IMR-90 (cell line): ENCODE data around the gene SCYGR1. TPM values are rescaled to one million over a fixed set of nuclear protein-coding genes. Genes with fewer than 3 reads are reported as not detected.

Source experiments
- ATAC-seq: fragments of 200-7000 bp; cut with Tn5 transposase; 2 replicates; pipeline ENCODE4 v1.9.1; 2020; ENCODE audit warnings: low read depth, mild to moderate bottlenecking, moderate library complexity
- BruUV-seq: library from RNA; stranded (reverse); fragments of 400-500 nt; replicated peaks from 2 replicates; lab custom pipeline; 2021; lab: Mats Ljungman, UMichigan
- CTCF ChIA-PET: fragments of 300-600 bp; formaldehyde crosslinking; extraction: SDS; loops from one replicate; lab custom pipeline; 2021; ENCODE audit warnings: antibody characterized with exemption; lab: Yijun Ruan, JAX
- POLR2A ChIA-PET: fragments of 300-600 bp; sonication (Branson Sonifier 250); formaldehyde crosslinking; loops from one replicate; lab custom pipeline; 2022; ENCODE audit warnings: antibody characterized with exemption; ENCODE audit not compliant: unreplicated experiment; lab: Charles Lee
- DNase-seq: peaks from one replicate; pipeline ENCODE4 v3.0.0; 2013
- H2AFZ ChIP-seq: replicated peaks from 2 replicates; pipeline ENCODE3; 2013; ENCODE audit warnings: low read length, mild to moderate bottlenecking; ENCODE audit not compliant: poor library complexity
- H2AK5ac ChIP-seq: 2 replicates; pipeline ENCODE4 v1.6.1; 2013; ENCODE audit warnings: low read depth, low read length, inconsistent platforms
- H2AK9ac ChIP-seq: replicated peaks from 2 replicates; pipeline ENCODE3; 2013; ENCODE audit warnings: mild to moderate bottlenecking, low read depth, low read length, moderate library complexity; ENCODE audit not compliant: poor library complexity
- H2BK120ac ChIP-seq: 2 replicates; pipeline ENCODE4 v1.6.1; 2013; ENCODE audit warnings: low read depth, low read length, inconsistent platforms
- H2BK15ac ChIP-seq: 3 replicates; pipeline ENCODE4 v1.6.1; 2013; ENCODE audit warnings: low read depth, low read length, inconsistent platforms
- H2BK20ac ChIP-seq: 2 replicates; pipeline ENCODE4 v1.6.1; 2013; ENCODE audit warnings: low read depth, mild to moderate bottlenecking, inconsistent platforms, low read length, moderate library complexity
- H2BK5ac ChIP-seq: 2 replicates; pipeline ENCODE4 v1.6.1; 2013; ENCODE audit warnings: mild to moderate bottlenecking, low read depth, low read length, inconsistent platforms; ENCODE audit not compliant: poor library complexity, severe bottlenecking
- H3K14ac ChIP-seq: replicated peaks from 2 replicates; pipeline ENCODE4 v1.6.1; 2013; ENCODE audit warnings: low read depth, low read length, inconsistent platforms
- H3K18ac ChIP-seq: 2 replicates; pipeline ENCODE4 v1.6.1; 2013; ENCODE audit warnings: low read depth, low read length, control low read depth
- H3K23ac ChIP-seq: 2 replicates; pipeline ENCODE4 v1.6.1; 2013; ENCODE audit warnings: low read depth, low read length, inconsistent platforms
- H3K27ac ChIP-seq: 2 replicates; pipeline ENCODE4 v1.5.1; 2013; ENCODE audit warnings: mild to moderate bottlenecking, control low read depth, low read length; ENCODE audit not compliant: insufficient read depth
- H3K27me3 ChIP-seq: 2 replicates; pipeline ENCODE4 v1.6.1; 2013; ENCODE audit warnings: low read length; ENCODE audit not compliant: control insufficient read depth, insufficient read depth
- H3K36me3 ChIP-seq: 2 replicates; pipeline ENCODE4 v1.6.1; 2013; ENCODE audit warnings: low read length, mixed read lengths; ENCODE audit not compliant: control insufficient read depth, insufficient read depth
- H3K4ac ChIP-seq: 2 replicates; pipeline ENCODE4 v1.6.1; 2013; ENCODE audit warnings: low read depth, low read length, inconsistent platforms
- H3K4me1 ChIP-seq: 2 replicates; pipeline ENCODE4 v1.6.1; 2013; ENCODE audit warnings: low read length, mixed read lengths; ENCODE audit not compliant: control insufficient read depth, insufficient read depth
- H3K4me2 ChIP-seq: 2 replicates; pipeline ENCODE4 v1.6.1; 2013; ENCODE audit warnings: low read depth, mild to moderate bottlenecking, control low read depth, low read length, moderate library complexity
- H3K4me3 ChIP-seq: 2 replicates; pipeline ENCODE4 v1.5.1; 2013; ENCODE audit warnings: low read depth, mild to moderate bottlenecking, control low read depth, low read length, moderate library complexity; ENCODE audit not compliant: insufficient read depth
- H3K56ac ChIP-seq: 2 replicates; pipeline ENCODE4 v1.6.1; 2013; ENCODE audit warnings: low read length, inconsistent platforms; ENCODE audit not compliant: insufficient read depth; ENCODE audit errors: extremely low read depth
- H3K79me1 ChIP-seq, 2 experiments: 2 replicates each; pipeline ENCODE4 v1.6.1; 2013; ENCODE audit warnings: low read length in 2 of 2, inconsistent platforms in 1 of 2, low read depth in 1 of 2
- H3K9ac ChIP-seq: 2 replicates; pipeline ENCODE4 v1.6.1; 2013; ENCODE audit warnings: low read depth, low read length, control low read depth
- H3K9me1 ChIP-seq: 2 replicates; pipeline ENCODE4 v1.6.1; 2013; ENCODE audit warnings: low read length, inconsistent platforms; ENCODE audit not compliant: insufficient read depth
- H3K9me3 ChIP-seq: 2 replicates; pipeline ENCODE4 v1.6.1; 2013; ENCODE audit warnings: low read length; ENCODE audit not compliant: control insufficient read depth, insufficient read depth
- H4K20me1 ChIP-seq: 2 replicates; pipeline ENCODE4 v1.6.1; 2013; ENCODE audit warnings: low read length, inconsistent platforms; ENCODE audit not compliant: insufficient read depth
- H4K5ac ChIP-seq: 2 replicates; pipeline ENCODE4 v1.6.1; 2013; ENCODE audit warnings: mild to moderate bottlenecking, low read depth, low read length, control low read depth
- H4K8ac ChIP-seq, 2 experiments: 2 replicates each; pipeline ENCODE4 v1.6.1; 2013; ENCODE audit warnings: low read depth in 2 of 2, low read length in 2 of 2, control low read depth in 1 of 2, inconsistent platforms in 1 of 2
- H4K91ac ChIP-seq: 2 replicates; pipeline ENCODE4 v1.6.1; 2013; ENCODE audit warnings: low read depth, low read length, inconsistent platforms; ENCODE audit not compliant: insufficient read depth
- BHLHE40 ChIP-seq: fragments of 150-350 bp; IDR thresholded peaks from 2 replicates; pipeline ENCODE4 v1.6.1; 2016; ENCODE audit warnings: mild to moderate bottlenecking, low read depth, low read length
- CHD1 ChIP-seq: IDR thresholded peaks from 2 replicates; pipeline ENCODE4 v1.6.1; 2012; ENCODE audit warnings: low read depth, low read length, improper control_type of control experiment
- RAD21 ChIP-seq: IDR thresholded peaks from 2 replicates; pipeline ENCODE4 v1.6.1; 2012; ENCODE audit warnings: low read length, improper control_type of control experiment
- RFX5 ChIP-seq: IDR thresholded peaks from 2 replicates; pipeline ENCODE4 v1.8.0; 2012; ENCODE audit warnings: low read depth, mild to moderate bottlenecking, low read length, moderate library complexity
- SMC3 ChIP-seq: fragments of 150-350 bp; IDR thresholded peaks from 2 replicates; pipeline ENCODE4 v1.6.1; 2016; ENCODE audit warnings: low read depth, mild to moderate bottlenecking, antibody characterized with exemption, low read length, moderate library complexity
- WGBS, 2 experiments: methylation state at CpG; one replicate each; pipeline versions ENCODE4 v1.1.5 to v1.1.7; 2013; ENCODE audit warnings: missing lambda C conversion rate in 2 of 2; ENCODE audit not compliant: insufficient read length in 1 of 2; ENCODE audit errors: extremely low coverage in 2 of 2; 5-methylcytosine and 5-hydroxymethylcytosine counted together
- dilution Hi-C: fragments of 300-500 bp; cut with HindIII; formaldehyde crosslinking; loops from one replicate; pipeline ENCODE4 v1.14.3; 2018; ENCODE audit warnings: low sequenced_read_pairs; ENCODE audit not compliant: unreplicated experiment
- in situ Hi-C: fragments of 300-500 bp; cut with MboI; formaldehyde crosslinking; loops from 3 replicates; pipeline ENCODE4 v1.14.3; 2019; ENCODE audit warnings: low sequenced_read_pairs, inconsistent platforms, mixed read lengths
- intact Hi-C: fragments of 100-400 bp; cut with micrococcal nuclease; formaldehyde crosslinking; loops from 2 replicates; pipeline ENCODE4 v1.10.0; 2022
- polyA plus RNA-seq, 3 experiments: library from polyadenylated mRNA; depleted of rRNA; stranded (reverse); fragments of >200 nt; gene quantifications; 2 replicates each; pipeline ENCODE4 v1.2.3, GENCODE V29; 2012; ENCODE audit warnings: low replicate concordance in 1 of 3
- total RNA-seq: library from RNA; depleted of rRNA; stranded (reverse); fragments of >200 nt; gene quantifications from 2 replicates; pipeline ENCODE4 v1.2.3, GENCODE V29; 2012
- TF ChIP-seq, protein P1 (sequence below): fragments of 150-350 bp; IDR thresholded peaks from 2 replicates; pipeline ENCODE4 v1.6.1; 2016; ENCODE audit warnings: low read depth, mild to moderate bottlenecking, low read length, moderate library complexity, borderline replicate concordance

The SCYGR1 gene
- total and polyA plus RNA-seq, 2 of the 4 experiments (the other 2 are of a cell fraction), result not detected

DNA sequence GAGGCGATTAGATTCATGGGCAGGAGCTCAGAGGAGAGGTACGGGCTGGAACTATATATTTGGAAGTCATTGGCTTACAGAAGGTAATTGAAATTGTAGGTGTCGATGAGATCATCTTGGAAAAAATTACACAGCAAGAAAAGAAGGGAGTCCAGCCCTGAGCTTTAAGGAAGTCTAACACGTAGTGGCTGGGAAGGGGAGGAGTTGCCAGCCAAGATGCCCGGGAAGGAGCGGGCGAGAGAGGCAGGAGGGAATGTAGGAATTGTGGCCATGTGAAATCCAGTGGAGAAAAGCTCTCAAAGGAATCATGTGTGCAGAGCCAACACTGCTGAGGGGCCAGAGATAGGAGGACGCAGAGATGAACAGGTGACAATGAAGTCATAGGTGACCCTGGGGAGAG lies 25.6 kb upstream of the SCYGR1 start:
- H4K20me1 ChIP-seq, result no peaks in the 10 kb centered on the region
- BruUV-seq, result no TSS peak
- H4K91ac ChIP-seq, result no peak overlapping the region
- ATAC-seq (no peak), DNase-seq (no peak)
- no peak overlapping the region for H3K9ac ChIP-seq
- no peak overlapping the region for H3K18ac ChIP-seq
- no peak overlapping the region for H4K5ac ChIP-seq
- H2BK15ac ChIP-seq, result no peak overlapping the region
- H3K79me1 ChIP-seq, result no peaks in the 10 kb centered on the region
- H2BK120ac ChIP-seq, result no peak overlapping the region
- H3K27ac ChIP-seq, result no peak overlapping the region
- H3K4me3 ChIP-seq, result no peak overlapping the region
- H2AK9ac ChIP-seq, result no peak overlapping the region
- intact Hi-C loops (no loop called here), in situ Hi-C loops (no loop called here), dilution Hi-C loops (no loop called here)
- H2AFZ ChIP-seq, result no peak overlapping the region
- no peak overlapping the region for H3K56ac ChIP-seq
- no peaks in the 10 kb centered on the region for H3K9me3 ChIP-seq
- H3K4me1 ChIP-seq, result peaks cover 4% of the 10 kb centered on the region
- H3K9me1 ChIP-seq, result no peaks in the 10 kb centered on the region
- no peak overlapping the region for H3K23ac ChIP-seq
- no peak overlapping the region for H3K14ac ChIP-seq
- WGBS, 2 experiments, result 100% methylated on average over 4 of the region's 8 CpGs; no CpG with 5 or more reads in 1 of the 2 experiments
- no peak overlapping the region for H2AK5ac ChIP-seq
- ChIA-PET CTCF (no interaction called here), POLR2A (no interaction called here)
- TF ChIP-seq RFX5, result no peak
- no peak for TF ChIP-seq RAD21
- TF ChIP-seq, protein P1, sequence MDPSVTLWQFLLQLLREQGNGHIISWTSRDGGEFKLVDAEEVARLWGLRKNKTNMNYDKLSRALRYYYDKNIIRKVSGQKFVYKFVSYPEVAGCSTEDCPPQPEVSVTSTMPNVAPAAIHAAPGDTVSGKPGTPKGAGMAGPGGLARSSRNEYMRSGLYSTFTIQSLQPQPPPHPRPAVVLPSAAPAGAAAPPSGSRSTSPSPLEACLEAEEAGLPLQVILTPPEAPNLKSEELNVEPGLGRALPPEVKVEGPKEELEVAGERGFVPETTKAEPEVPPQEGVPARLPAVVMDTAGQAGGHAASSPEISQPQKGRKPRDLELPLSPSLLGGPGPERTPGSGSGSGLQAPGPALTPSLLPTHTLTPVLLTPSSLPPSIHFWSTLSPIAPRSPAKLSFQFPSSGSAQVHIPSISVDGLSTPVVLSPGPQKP, result no peak
- no peak for TF ChIP-seq SMC3
- TF ChIP-seq BHLHE40, result no peak
- no peak for TF ChIP-seq CHD1
- no peaks in the 10 kb centered on the region for H3K36me3 ChIP-seq
- no peak overlapping the region for H2BK5ac ChIP-seq
- no peak overlapping the region for H3K4me2 ChIP-seq
- no peak overlapping the region for H2BK20ac ChIP-seq
- no peak overlapping the region for H3K4ac ChIP-seq
- no peaks in the 10 kb centered on the region for H3K27me3 ChIP-seq
- no peak overlapping the region for H4K8ac ChIP-seq
